Esophagus squamous epithelium (tissue), 4 donors: Measurements from ENCODE around the gene CDK5RAP1.

Experiments used
- POLR2A ChIP-seq, 4 donors: fragments of 450-650 bp; IDR thresholded peaks; one replicate each; pipeline ENCODE4 v1.6.1; 2017; ENCODE audit warnings: antibody characterized with exemption in 4 of 4, mild to moderate bottlenecking in 4 of 4, moderate library complexity in 3 of 4
- TF ChIP-seq, protein P1 (sequence below), 6 experiments: fragments of 450-650 bp in 4 of 6; fragments of 200-600 bp in 2 of 6; sonication (generic) in 2 of 6; IDR thresholded peaks; one replicate each; pipeline ENCODE4 v1.5.1; 2016 to 2019; ENCODE audit warnings: antibody characterized with exemption in 6 of 6, mild to moderate bottlenecking in 4 of 6, moderate library complexity in 4 of 6

DNA sequence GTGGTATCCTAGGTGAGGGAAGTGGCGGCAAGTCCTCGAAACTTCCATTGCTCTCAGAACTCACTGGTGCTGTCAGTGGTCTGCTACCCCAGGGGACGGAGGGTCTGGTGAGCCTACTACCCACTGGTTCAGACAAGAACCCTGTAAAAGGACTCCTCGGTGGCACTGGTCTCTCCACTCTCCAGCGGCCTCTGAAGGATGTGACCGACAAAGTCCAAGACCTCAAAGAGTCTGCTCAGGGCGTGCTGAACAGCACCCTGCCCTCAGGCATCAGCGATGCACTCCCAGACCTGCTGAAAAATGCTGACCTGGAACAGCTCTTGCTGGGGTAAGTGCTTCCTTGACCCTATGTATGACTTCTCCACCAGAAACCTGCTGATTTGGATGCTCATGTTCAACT is 51.8 kb downstream of the CDK5RAP1 start:
- TF ChIP-seq, protein P1, sequence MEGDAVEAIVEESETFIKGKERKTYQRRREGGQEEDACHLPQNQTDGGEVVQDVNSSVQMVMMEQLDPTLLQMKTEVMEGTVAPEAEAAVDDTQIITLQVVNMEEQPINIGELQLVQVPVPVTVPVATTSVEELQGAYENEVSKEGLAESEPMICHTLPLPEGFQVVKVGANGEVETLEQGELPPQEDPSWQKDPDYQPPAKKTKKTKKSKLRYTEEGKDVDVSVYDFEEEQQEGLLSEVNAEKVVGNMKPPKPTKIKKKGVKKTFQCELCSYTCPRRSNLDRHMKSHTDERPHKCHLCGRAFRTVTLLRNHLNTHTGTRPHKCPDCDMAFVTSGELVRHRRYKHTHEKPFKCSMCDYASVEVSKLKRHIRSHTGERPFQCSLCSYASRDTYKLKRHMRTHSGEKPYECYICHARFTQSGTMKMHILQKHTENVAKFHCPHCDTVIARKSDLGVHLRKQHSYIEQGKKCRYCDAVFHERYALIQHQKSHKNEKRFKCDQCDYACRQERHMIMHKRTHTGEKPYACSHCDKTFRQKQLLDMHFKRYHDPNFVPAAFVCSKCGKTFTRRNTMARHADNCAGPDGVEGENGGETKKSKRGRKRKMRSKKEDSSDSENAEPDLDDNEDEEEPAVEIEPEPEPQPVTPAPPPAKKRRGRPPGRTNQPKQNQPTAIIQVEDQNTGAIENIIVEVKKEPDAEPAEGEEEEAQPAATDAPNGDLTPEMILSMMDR (IDR thresholded peaks at IDR 0.05) = no peak
- no peak for TF ChIP-seq POLR2A (IDR thresholded peaks at IDR 0.05)
